HG02678 (cell line): ENCODE results near the gene MAGEC1.
"Not testable (repeated sequence)": the region's sequence is repeated elsewhere in the genome, so short reads cannot be mapped to it uniquely, and the experiment has no call there.

Experiments
- ATAC-seq: cut with Tn5 transposase; IDR thresholded peaks from one replicate; pipeline ENCODE4 v1.9.1; 2021; ENCODE audit warnings: mild to moderate bottlenecking, moderate library complexity; ENCODE audit not compliant: unreplicated experiment

MAGEC1 gene

GRCh38 chrX:141903400-141904155 lies at the start of gene MAGEC1:
Gene MAGEC1, plus strand, starts transcription at chrX:141903894. Its CDS starts 1,179 bp downstream, at chrX:141905073.
- no peak for ATAC-seq

GRCh38 chrX:141857479-141857878 lies 46.2 kb upstream of the MAGEC1 start:
- no peak for ATAC-seq

GRCh38 chrX:141879616-141880015 lies 24.1 kb upstream of the MAGEC1 start:
- no peak for ATAC-seq

- ATAC-seq = not testable (repeated sequence)
These were observed 14.9 kb upstream of the MAGEC1 start for GRCh38 chrX:141888811-141889210.

GRCh38 chrX:141894733-141895132 lies 9.0 kb upstream of the MAGEC1 start:
- ATAC-seq = no peak

GRCh38 chrX:141897690-141898089 lies 6.0 kb upstream of the MAGEC1 start:
- no peak for ATAC-seq

- ATAC-seq = no peak
These were observed 1.3 kb upstream of the MAGEC1 start for GRCh38 chrX:141902366-141902765.

GRCh38 chrX:141904262-141904661 lies 568 bp downstream of the MAGEC1 start:
- no peak for ATAC-seq

- no peak for ATAC-seq
These were observed 14.1 kb downstream of the MAGEC1 start for GRCh38 chrX:141917801-141918200.

GRCh38 chrX:141924293-141924692 lies 20.6 kb downstream of the MAGEC1 start:
- no peak for ATAC-seq

- no peak for ATAC-seq
These were observed 24.7 kb downstream of the MAGEC1 start for GRCh38 chrX:141928432-141928831.

GRCh38 chrX:141934059-141934641 lies 30.5 kb downstream of the MAGEC1 start:
- ATAC-seq = no peak

GRCh38 chrX:141935645-141936044 lies 32.0 kb downstream of the MAGEC1 start:
- no peak for ATAC-seq

GRCh38 chrX:141936080-141936479 lies 32.4 kb downstream of the MAGEC1 start:
- ATAC-seq = no peak

- ATAC-seq = no peak
These were observed 37.5 kb downstream of the MAGEC1 start for GRCh38 chrX:141941234-141941633.

GRCh38 chrX:141945426-141945825 lies 41.7 kb downstream of the MAGEC1 start:
- ATAC-seq = no peak

- no peak for ATAC-seq
These were observed 43.7 kb downstream of the MAGEC1 start for GRCh38 chrX:141947350-141947749.

- ATAC-seq = no peak
These were observed 48.9 kb downstream of the MAGEC1 start for GRCh38 chrX:141952603-141953002.

GRCh38 chrX:141958675-141959074 lies 55.0 kb downstream of the MAGEC1 start:
- ATAC-seq = no peak
